Measurements from ENCODE around the gene PARD3. TPM values are rescaled to one million over a fixed set of nuclear protein-coding genes. Genes with fewer than 3 reads are reported as not detected.

PARD3 gene
- polyA plus RNA-seq, 3 donors from 2014 or later: 0.72 TPM; not detected in 2

DNA sequence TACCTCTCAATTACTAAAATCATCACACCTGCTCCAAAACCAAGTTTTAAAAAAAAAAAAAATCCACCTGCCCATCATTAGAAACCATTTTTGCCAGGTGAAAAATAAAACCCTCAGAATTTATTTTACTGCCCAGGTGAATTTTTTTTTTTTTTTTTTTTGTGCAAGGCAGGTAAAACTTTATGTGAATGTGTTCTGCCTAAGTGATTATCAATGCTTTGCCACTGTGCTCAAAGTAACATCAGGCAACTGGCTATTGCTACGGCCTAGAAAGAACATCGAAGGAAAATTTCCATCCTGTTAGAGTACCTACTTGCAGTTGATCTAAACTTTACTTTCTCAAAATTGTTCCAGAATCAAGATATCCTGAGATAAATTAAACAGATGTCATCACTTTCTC lies 512.1 kb downstream of the PARD3 start:
- Mint-ChIP-seq H3K27me3 (ENCODE audit: low read depth in 3 of 3) (peaks cover 2 to 3% (median 3%) of the 10 kb centered on the region in 3 donors), H3K9me3 (no peaks in the 10 kb centered on the region), H3K27ac (no peak overlapping the region), H3K36me3 (no peaks in the 10 kb centered on the region), H3K4me1 (no peaks in the 10 kb centered on the region), H3K4me3 (no peak overlapping the region)
- DNase-seq: no peak

DNA sequence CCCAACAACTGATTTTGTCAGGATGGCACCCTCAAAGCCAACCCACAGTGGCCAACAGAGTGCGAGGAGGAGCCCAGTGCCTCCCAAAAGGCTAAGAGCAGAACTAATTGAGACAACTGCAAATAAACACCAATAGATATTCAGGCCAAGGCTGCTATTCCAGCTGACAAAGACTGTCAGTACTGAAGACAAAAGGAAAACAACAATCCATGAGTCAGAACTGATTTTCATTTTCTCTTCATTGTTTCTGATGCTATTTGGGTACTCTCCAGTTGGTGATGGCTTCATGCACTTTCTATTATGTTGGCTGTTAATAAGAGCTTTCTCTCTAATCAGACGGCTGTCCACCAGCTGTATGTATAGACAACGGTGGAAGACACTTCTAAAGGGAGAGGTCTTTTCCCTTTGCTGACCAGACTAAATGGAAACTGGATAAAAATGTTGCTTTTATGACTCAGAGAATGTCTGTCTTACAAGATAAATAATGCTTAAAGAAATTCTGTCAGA lies 515.9 kb downstream of the PARD3 start:
- no peak for DNase-seq
- no peaks in the 10 kb centered on the region for H3K36me3 Mint-ChIP-seq

DNA sequence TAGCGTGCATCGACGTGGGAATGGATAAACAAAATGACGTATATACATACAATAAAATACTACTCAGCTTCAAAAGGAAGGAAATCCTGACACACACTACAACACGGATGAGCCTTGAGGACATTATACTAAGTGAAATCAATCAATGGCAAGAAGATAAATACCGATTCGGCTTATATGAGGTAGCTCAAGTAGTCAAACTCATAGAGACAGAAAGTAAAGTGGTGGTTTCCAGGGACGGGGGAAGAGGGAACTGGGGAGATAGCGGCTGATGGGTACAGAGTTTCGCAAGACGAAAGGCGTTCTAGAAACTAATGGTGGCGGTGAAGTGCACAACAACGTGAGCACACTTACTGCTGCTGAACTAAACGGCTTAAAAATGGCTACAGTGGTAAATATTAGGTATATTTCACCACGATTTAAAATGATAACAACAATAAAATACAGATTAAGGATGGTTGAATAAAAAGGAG lies 516.7 kb downstream of the PARD3 start:
- Mint-ChIP-seq H3K9me3 (no peaks in the 10 kb centered on the region), H3K4me1 (no peaks in the 10 kb centered on the region)

More for the DNA sequence above, 515.9 kb downstream of the PARD3 start:
- H3K9me3 Mint-ChIP-seq: no peaks in the 10 kb centered on the region
- no peaks in the 10 kb centered on the region for H3K4me1 Mint-ChIP-seq
- H3K27me3 Mint-ChIP-seq (ENCODE audit: low read depth in 3 of 3): peaks cover 2 to 4% (median 3%) of the 10 kb centered on the region in 3 donors
- H3K27ac Mint-ChIP-seq: no peak overlapping the region
- no peak overlapping the region for H3K4me3 Mint-ChIP-seq

DNA sequence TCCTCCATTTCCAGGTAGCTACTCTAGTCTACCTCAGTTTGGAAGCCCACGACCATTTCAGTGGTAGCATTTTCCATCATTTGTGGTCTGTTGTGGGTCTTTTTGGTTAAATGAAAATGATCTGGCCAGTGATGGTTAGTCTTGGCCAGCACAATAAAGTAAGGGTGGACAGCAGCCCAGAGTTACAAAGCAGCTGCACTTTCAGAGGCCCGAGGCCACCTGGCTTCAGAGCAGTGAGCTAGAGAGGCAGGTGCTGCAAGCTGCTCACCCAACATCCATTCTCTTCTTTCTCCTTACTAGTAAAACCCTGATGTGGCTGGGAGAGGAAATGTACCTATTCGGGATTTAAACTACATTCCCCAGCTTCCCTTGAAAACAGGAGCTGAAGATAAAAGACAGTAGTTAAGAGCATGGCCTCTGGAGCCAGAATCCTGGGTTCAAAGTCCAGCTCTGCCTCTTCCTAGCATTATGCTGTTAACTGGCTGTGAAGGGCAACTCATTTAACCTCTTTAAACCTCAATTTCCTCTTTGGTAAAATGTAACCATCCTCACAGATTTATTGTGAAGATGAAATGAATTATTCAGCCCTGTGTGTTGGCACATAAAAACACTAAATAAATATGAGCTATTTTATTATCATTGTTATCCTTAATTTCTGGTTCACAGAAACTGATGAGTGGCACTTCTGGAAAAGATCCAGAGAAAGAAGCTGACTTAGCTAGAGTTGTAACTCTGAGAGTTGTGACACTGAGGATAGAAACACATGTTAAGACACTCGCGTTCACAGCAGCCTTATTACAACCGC lies 517.4 kb downstream of the PARD3 start:
- Mint-ChIP-seq H3K9me3 (no peaks in the 10 kb centered on the region), H3K4me3 (no peak overlapping the region), H3K27me3 (ENCODE audit: low read depth in 3 of 3) (peaks cover 3 to 8% (median 4%) of the 10 kb centered on the region in 3 donors), H3K36me3 (no peaks in the 10 kb centered on the region), H3K27ac (no peak overlapping the region), H3K4me1 (no peaks in the 10 kb centered on the region)
- DNase-seq: no peak

More for the DNA sequence above, 516.7 kb downstream of the PARD3 start:
- Mint-ChIP-seq H3K27ac (no peak overlapping the region), H3K27me3 (ENCODE audit: low read depth in 3 of 3) (peaks cover 3 to 8% (median 4%) of the 10 kb centered on the region in 3 donors), H3K4me3 (no peak overlapping the region), H3K36me3 (no peaks in the 10 kb centered on the region)
- DNase-seq: no peak

DNA sequence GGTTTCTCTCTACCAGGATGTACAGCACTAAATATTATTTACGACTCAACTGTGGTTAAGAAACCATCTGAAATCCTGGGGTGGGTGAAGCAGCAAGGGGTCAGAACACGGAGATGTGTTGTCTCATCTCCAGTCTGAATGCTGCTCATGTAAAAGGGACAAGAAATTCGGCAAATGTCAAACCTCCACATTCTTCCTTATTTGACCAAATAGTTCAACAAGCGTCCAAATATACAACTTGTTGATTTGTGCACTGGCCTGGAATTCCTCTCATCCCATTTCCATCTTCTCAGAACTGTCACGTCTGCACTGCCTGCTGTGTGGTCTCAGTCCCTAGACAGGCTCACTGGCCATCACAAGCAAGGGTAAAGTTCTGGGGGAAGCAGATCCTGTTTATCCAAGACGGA lies 520.0 kb downstream of the PARD3 start:
- H3K4me3 Mint-ChIP-seq: no peak overlapping the region
- no peaks in the 10 kb centered on the region for H3K36me3 Mint-ChIP-seq
- no peak overlapping the region for H3K27ac Mint-ChIP-seq
- DNase-seq: no peak
- H3K4me1 Mint-ChIP-seq: no peaks in the 10 kb centered on the region
- H3K27me3 Mint-ChIP-seq (ENCODE audit: low read depth in 3 of 3): peaks cover 4 to 6% (median 4%) of the 10 kb centered on the region in 3 donors
- H3K9me3 Mint-ChIP-seq: no peaks in the 10 kb centered on the region

DNA sequence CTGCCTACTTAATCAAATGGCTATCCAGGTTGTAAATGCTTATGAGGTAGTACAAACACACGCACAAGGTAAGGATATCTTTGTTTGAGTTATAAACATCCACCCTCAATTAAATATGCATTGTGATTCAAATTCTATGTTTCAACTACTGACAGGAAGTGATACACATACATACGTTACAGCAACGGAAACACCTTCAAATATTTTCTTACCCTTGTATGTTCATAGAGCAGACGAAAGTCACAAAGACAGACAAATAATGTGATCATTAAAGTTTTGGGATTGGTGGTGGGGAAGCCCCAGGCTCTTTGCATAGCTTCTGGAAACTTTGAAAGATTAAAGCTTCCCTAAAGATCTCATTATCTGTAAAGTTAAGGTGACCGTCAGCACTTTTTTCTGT lies 521.0 kb downstream of the PARD3 start:
- Mint-ChIP-seq H3K4me3 (no peak overlapping the region), H3K27me3 (ENCODE audit: low read depth in 3 of 3) (peaks cover 4 to 6% (median 4%) of the 10 kb centered on the region in 3 donors), H3K9me3 (no peaks in the 10 kb centered on the region), H3K27ac (no peak overlapping the region), H3K4me1 (no peaks in the 10 kb centered on the region), H3K36me3 (no peaks in the 10 kb centered on the region)
- DNase-seq: no peak

DNA sequence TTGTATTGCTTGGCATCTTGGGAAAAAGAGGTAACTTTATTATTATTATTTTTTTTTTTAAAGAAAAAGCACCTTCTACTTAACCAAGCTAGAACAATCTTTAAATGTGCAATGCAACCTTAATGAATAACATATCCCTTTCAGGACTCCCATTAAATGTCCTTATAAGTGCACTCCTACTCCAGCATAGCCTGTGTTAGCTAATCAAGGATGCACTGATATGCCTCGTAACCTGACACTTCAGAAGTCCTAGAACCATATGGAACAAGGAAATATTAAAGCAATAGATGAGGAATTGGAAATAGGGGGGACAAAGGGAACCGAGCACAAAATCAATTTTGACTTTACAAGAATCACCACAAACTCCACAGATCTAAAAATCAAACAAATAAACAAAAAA lies 522.4 kb downstream of the PARD3 start:
- no peaks in the 10 kb centered on the region for H3K4me1 Mint-ChIP-seq
- H3K27ac Mint-ChIP-seq: no peak overlapping the region
- no peaks in the 10 kb centered on the region for H3K9me3 Mint-ChIP-seq
- DNase-seq: no peak
- H3K36me3 Mint-ChIP-seq: no peaks in the 10 kb centered on the region
- H3K4me3 Mint-ChIP-seq: no peak overlapping the region
- H3K27me3 Mint-ChIP-seq (ENCODE audit: low read depth in 3 of 3): peaks cover 4 to 10% (median 5%) of the 10 kb centered on the region in 3 donors

DNA sequence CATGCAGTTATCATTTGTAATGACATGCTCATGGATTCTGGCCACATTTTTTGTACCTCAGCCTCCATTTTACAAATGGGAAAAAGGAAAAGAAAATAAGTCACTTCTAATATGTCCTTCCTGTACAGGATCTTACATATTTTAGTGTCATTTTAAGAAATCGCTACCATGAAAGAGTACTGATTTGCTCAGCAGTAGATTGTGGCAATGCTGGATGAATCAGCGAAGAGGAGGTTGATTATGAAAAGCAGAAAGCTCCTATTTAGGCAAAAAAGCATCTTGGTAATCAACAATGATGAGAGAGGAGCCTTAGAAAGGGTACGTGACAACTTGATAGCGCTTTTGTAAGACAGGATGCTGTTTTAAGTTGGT lies 522.9 kb downstream of the PARD3 start:
- H3K4me3 Mint-ChIP-seq: no peak overlapping the region
- H3K4me1 Mint-ChIP-seq: no peaks in the 10 kb centered on the region
- peaks cover 4 to 10% (median 5%) of the 10 kb centered on the region in 3 donors for H3K27me3 Mint-ChIP-seq (ENCODE audit: low read depth in 3 of 3)

DNA sequence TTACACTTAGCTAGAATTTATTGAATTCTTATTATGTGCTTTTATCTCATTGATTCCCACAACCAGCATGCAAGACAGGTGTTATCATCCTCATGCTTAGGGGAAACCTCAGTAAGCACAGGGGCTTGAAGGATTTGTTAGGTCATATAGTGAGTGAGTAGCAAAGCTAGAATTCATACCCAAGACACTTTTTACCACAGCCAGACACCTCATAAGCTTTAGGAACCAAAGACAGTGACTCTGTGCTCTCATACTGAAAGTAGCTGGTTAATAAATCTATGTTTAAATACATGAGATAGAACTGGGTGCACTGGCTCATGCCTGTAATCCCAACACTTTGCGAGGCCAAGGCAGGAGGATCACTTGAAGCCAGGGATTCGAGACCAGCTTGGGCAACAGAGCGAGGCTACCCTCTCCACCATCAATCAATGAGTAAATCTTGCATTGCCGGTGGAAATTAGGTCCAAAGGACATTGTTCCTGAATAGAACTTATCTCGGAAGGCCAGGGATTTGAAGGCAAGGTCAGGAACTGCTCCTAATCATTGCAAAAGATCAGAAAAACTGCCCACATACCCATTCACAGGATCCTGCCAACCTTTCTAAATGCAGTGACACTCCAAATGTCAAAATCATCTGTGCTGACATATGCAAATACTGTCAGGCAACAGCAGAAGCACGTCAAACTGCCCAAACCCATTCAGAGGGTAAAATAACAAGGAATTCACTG lies 523.5 kb downstream of the PARD3 start:
- Mint-ChIP-seq H3K4me3 (no peak overlapping the region), H3K9me3 (no peaks in the 10 kb centered on the region), H3K4me1 (no peaks in the 10 kb centered on the region), H3K27me3 (ENCODE audit: low read depth in 3 of 3) (peaks cover 4 to 10% (median 5%) of the 10 kb centered on the region in 3 donors), H3K27ac (no peak overlapping the region), H3K36me3 (no peaks in the 10 kb centered on the region)
- DNase-seq: no peak

More for the DNA sequence above, 522.9 kb downstream of the PARD3 start:
- no peak overlapping the region for H3K27ac Mint-ChIP-seq
- DNase-seq: no peak
- no peaks in the 10 kb centered on the region for H3K9me3 Mint-ChIP-seq
- H3K36me3 Mint-ChIP-seq: no peaks in the 10 kb centered on the region

DNA sequence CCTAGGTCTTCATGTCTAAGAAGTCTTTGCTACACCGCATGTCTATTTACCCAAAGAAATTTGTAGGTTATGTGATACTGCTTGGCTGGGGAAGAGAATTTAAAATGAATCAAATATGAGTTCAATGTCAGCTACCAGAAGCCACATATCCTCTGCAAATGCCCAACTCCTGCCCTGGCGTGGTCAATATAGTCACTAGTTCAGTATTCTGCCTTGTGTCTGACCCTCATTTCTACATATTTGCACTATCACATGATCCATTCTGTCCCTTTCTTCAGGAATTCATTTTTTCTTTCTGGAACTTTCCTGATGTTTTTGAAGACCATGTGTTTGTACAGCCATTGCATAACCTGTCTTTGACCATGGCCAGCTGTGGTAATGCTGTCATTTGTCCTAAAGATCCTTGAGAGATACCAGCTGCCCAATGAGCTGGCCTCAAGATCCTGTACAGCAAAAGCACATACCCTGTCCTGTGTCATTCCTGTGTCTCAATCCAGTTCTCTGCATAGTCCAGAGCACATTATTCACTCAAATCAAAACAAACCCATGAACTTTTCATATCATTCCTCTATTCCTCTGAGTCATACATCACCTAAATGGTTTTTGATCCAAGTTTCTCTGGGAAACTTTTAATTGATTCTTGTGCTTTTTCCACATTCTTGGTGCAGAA lies 524.5 kb downstream of the PARD3 start:
- Mint-ChIP-seq H3K27ac (no peak overlapping the region), H3K36me3 (no peaks in the 10 kb centered on the region), H3K27me3 (ENCODE audit: low read depth in 3 of 3) (peaks cover 3 to 10% (median 6%) of the 10 kb centered on the region in 3 donors)

DNA sequence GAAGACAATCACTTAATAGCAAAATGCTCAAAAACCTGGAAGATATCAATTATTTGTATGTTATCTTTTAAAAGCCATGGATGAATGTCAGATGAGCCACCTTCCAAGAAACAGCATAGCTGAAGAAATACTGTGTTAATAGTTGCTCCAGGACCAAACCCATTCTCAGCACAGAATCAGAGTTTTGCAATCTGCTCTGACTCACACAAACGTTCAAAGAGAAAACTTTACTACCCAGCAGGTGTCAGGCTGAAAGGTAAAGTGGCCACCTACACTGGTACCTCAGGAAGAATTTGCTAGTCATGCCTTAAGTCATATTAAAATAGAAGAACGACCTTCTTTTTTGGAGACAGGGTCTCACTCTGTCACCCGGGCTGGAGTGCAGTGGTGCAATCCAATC lies 526.5 kb downstream of the PARD3 start:
- Mint-ChIP-seq H3K27ac (no peak overlapping the region), H3K27me3 (ENCODE audit: low read depth in 3 of 3) (peaks cover 3 to 14% (median 4%) of the 10 kb centered on the region in 3 donors), H3K36me3 (no peaks in the 10 kb centered on the region), H3K4me1 (no peaks in the 10 kb centered on the region), H3K4me3 (no peak overlapping the region), H3K9me3 (no peaks in the 10 kb centered on the region)
- no peak for DNase-seq

More for the DNA sequence above, 524.5 kb downstream of the PARD3 start:
- no peaks in the 10 kb centered on the region for H3K4me1 Mint-ChIP-seq
- no peaks in the 10 kb centered on the region for H3K9me3 Mint-ChIP-seq
- no peak for DNase-seq
- no peak overlapping the region for H3K4me3 Mint-ChIP-seq

DNA sequence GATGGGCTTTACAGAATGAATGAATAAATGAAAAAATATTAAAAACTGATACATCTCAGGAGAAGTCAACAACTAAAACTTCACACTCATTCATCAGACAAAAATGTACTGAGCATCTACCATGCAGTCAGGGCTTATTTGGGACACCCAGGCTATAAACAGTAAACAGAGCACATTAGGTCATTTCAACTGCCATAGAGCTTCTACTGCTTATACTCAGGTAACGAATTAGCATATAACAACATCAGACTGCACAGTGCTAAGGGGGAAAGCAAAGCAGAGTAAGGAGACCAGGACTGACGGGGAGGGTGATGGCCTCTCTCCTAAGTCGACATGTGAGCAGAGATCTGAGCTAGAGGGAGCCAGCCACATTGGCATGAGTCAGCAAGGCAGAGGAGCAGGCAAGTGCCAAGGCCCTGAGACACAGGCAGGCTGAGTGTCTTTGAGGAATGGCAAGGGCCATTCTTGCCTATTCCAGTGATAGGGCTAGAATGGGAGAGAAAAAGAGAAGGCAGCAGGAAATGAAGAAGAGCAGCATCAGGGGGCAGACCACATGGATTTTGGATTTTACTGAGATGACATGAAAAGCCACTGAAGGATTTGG lies 528.9 kb downstream of the PARD3 start:
- no peak overlapping the region for H3K4me3 Mint-ChIP-seq
- no peak overlapping the region for H3K27ac Mint-ChIP-seq
- DNase-seq: no peak
- peaks cover 3 to 14% (median 6%) of the 10 kb centered on the region in 3 donors for H3K27me3 Mint-ChIP-seq (ENCODE audit: low read depth in 3 of 3)
- H3K4me1 Mint-ChIP-seq: no peaks in the 10 kb centered on the region
- no peaks in the 10 kb centered on the region for H3K9me3 Mint-ChIP-seq
- no peaks in the 10 kb centered on the region for H3K36me3 Mint-ChIP-seq
